Measurements from ENCODE around the gene MARK2.
"Not testable (repeated sequence)": the region's sequence is repeated elsewhere in the genome, so short reads cannot be mapped to it uniquely, and the experiment has no call there.

The MARK2 gene

DNA sequence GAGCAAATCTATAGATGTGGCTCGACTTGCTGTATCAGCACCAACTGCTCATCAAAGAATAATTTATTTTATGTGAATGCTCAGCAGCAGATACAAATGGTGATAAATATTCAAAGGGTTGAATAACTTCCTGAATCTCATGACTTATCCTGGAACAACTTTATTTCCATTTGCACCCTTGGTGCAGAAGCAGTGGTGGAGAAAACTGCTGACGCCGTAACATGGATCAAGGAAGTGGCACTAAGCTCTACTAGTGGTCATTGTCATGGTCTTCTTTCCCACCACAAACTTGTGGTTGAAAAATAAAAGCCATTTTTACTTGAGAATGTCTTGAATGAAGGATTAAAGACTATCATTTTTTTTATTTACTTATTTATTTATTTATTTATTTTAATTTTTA lies 14.6 kb downstream of the MARK2 start:
- DNase-seq (ENCODE audit: low spot score) = no peak

DNA sequence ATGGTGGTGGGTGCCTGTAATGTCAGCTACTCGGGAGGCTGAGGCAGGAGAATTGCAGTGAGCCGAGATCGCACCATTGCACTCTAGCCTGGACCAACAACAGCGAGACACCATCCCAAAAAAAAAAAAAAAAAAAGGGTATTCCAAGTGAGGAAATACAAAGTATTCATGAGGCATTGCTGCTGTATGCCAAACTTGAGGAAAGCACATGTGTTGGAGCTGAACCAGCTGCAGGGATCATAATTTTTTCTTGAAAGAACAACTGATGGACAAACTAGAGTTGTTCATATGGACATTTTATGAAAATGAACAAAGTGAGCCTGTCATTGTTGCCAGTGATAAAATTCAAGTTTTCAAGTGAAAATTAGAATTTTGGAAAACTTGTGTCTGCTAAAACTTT lies 15.8 kb downstream of the MARK2 start:
- no peak for DNase-seq (ENCODE audit: low spot score)

DNA sequence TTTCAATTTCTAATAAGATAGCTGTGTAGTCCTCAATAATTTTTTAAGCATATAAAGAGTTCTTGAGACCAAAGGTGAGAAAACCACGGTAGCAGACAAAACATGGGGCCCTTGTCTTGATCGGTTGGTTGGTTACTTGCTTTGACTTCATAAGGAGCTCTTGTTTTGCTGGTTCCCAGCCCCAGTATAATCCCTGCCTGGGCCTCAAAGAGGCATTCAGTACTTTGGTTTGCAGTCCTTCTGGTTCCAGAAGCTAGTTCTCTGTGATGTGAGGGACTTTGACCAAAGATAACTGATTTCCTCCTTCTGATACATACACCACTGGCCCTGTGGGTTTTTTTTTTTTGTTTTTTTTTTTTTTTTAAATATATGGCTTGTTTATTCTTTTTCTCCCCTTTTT lies 17.1 kb downstream of the MARK2 start:
- DNase-seq (ENCODE audit: low spot score) = no peak

DNA sequence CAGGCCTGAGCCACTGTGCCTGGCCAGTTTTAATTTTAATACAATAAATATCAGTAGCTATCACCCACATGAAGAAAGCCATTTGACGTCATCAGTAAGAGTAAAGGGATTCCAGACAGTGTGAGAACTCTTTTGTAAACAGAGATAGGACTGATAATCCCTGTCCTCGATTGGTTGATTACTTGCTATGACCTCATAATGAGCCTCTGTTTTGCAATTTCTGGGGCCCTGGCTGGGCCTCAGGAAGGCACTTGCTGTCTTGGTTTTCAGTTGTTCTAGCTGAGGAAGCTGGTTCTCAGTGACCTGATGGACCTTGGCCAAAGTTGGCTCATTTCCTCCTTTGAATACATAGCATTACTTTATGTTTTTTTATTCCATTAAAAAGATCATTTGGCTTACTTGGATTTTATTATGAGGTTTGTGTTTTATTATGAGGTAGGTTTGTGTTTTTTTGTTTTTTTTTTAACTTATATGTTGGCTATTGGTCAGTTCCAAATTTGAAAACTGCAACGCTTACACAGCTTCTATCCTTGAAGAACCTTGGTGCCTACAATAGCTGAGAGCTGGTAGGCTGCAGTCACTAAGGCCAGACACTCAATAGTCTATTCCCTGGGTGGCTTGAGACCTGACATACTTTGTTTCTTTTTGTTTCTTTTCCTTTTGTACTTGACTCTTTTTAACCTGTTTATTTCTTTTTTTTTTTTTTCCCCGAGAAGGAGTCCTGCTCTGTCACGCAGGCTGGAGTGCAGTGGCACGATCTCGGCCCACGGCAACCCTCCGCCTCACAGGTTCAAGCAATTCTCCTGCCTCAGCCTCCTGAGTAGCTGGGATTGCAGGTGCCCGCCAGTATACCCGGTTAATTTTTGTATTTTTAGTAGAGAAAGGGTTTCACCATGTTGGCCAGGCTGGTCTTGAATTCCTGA lies 20.0 kb downstream of the MARK2 start:
- no peak for DNase-seq (ENCODE audit: low spot score)

DNA sequence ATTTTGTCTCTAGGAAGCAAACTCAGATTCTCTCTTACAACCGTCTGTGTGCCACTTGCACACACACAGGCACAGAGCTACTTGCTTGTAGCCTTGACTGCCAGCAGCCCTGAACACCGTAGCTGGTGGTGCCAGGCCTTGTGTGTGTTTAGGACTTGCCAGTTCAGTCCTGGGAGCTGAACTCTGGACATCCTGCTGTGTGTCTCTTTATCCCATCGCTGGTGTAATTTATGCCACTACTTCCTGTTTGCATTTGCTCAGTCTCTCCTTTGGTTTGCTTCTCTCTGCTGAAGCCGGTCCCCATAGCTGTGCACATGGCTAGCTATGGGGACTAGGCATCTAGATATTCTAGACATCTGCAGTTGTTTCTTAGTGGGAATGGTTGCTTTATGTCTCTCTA lies 24.0 kb downstream of the MARK2 start:
- no peak for DNase-seq (ENCODE audit: low spot score)

DNA sequence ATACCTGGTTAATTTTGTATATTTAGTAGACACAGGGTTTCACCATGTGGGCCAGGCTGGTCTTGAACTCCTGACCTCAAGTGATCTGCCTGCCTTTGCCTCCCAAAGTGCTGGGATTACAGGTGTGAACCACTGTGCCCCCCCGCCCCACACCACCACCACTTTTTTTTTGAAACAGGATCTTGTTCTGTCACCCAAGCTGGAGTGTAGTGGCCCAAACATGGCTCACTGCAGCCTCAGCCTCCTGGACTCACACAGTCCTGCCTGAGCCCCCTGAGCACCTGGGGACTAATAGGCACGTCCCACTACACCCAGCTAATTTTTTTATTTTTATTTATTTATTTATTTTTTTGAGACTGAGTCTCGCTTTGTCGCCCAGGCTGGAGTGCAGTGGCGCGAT lies 24.7 kb downstream of the MARK2 start:
- DNase-seq (ENCODE audit: low spot score) = not testable (repeated sequence)

DNA sequence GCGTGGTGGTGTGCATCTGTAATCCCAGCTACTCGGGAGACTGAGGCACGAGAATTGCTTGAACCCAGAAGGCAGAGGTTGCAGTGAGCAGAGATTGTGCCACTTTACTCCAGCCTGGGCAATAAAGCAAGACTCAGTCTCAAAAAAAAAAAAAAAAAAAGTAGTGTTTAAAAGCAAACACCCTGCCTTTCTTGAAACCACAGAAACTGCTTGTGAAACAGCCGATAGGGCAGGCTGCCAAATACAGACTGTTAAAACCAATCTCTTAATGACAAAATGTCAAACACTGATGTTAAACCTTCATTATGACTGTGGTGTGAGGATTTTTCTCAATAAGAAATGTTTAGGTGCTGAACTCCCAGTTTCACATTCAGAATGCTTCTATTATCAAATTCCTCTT lies 27.3 kb downstream of the MARK2 start:
- no peak for DNase-seq (ENCODE audit: low spot score)

DNA sequence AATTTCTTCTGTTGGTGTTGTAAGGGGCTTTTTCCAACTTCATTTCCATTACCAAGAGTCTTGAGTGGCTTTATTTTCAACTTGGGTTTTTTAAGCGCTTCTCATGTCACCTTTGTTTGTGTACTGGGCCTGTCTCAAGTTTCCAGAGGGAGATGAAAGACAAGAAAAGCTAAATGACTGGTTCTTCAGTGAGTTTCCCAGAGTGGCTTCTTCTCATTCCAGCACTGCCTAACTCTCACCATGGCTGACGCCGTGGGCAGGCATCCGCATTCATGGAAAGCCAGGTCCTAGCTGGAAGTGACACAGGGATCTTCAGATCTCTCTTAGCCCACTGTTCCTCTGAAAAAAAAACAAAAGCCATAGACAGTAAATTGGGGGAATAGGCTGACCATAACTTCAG lies 28.6 kb downstream of the MARK2 start:
- no peak for DNase-seq (ENCODE audit: low spot score)

DNA sequence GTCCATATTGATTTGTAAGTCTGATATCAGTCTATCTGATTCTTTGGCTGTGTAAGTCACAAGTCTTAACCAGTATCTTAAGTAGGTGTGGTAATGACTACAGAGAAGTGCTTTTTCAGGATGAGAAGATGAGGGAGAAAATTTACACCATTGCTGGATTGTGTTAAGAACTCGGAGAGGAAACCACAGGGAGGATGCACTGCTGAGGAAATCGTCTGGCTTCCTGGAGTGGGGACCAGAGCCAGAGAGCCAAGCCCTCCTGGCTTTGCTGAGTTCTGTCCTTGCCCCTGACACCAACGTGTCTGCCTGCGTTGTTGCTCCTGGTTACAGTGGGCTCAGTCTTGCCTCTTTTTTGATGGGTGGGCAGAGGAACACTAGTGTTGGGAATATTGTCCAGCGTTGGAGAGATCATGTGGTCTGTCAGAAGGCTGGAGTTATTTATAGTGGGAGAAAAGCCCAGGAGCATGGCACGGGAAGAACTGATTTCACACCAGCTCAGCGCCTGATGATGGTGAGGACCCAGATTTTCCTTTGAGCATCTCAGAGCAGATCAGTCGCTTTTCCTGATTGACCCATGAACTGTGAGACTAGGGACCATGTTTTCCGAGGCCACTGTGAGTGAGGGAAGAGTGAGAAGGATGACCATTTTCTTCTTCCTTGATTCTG lies 29.6 kb downstream of the MARK2 start:
- DNase-seq (ENCODE audit: low spot score) = no peak

DNA sequence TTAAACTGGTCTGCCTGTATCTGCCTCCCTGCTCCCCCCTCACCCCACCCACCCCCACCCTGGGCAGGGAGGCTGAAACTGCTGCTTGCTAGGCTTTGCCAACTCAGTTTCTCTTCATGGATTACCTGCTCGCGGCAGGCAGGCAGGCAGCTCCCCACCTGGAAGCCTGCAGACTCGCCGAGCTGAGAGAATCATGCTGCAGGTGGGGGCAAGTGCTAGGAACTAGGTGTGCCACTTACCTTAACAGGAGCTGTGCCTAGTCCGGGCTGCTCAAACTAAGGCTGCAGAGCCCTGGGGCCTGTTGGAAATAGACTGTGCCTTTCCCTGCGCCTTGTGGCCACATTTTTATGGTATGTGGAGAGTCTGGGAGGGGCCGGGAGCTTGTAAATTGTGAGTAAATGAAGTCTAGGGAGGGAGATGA lies 30.3 kb downstream of the MARK2 start:
- no peak for DNase-seq (ENCODE audit: low spot score)

DNA sequence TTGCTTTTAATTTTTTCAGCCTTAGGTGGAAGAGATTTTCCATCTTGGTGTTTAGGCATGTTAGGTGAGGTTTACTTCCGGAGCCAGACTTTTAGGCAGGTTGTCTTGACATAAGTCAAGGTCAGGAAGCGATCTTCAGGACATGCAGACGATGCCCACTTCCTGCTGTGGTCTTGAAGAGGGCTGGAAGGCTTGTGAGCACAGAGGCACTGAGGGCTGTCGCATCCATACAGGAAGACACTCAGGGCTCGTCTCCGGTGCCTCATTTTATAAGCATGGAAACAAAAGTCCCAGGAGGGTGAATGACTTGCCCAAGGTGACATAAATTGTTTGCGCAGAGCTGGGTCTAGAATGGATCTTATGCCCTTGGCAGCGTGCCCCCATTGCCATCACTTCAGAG lies 30.8 kb downstream of the MARK2 start:
- no peak for DNase-seq (ENCODE audit: low spot score)

DNA sequence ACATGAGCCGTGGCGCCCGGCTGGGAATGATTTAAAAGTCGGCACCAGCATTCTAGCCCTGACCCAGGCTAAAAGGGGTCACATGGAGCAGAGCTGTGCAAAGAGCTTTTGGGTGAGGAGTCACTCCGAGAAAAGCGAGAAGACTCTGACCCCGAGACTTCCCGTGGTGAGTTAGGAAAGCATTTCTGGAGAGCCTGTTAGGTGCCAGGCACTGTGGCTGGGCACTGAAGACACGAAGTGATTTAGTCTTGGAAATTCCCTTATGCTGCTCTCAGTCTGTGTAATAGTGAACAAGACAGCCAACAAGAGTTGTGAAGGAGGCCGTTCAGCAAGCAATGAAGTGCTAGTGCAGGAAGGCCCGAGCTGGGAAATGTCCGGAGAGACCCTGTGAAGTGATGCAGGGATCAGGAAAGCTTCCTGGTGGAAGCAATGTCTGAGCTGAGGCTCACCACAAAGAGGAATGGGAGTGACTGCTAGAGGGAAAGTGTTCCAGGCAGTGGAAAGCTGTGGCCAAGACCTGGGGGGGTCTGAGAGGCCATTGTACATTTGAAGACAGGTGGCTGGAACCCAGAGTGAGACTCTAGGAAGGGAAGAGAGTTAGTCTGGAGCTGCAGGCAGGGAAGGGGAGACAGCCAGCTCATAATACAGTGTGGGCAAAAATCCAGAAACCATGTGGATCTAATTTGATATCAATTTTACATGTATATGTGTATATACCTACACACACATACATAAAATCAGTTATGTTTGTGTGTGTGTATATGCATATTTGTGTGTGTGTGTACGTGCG lies 31.6 kb downstream of the MARK2 start:
- no peak for DNase-seq (ENCODE audit: low spot score)

DNA sequence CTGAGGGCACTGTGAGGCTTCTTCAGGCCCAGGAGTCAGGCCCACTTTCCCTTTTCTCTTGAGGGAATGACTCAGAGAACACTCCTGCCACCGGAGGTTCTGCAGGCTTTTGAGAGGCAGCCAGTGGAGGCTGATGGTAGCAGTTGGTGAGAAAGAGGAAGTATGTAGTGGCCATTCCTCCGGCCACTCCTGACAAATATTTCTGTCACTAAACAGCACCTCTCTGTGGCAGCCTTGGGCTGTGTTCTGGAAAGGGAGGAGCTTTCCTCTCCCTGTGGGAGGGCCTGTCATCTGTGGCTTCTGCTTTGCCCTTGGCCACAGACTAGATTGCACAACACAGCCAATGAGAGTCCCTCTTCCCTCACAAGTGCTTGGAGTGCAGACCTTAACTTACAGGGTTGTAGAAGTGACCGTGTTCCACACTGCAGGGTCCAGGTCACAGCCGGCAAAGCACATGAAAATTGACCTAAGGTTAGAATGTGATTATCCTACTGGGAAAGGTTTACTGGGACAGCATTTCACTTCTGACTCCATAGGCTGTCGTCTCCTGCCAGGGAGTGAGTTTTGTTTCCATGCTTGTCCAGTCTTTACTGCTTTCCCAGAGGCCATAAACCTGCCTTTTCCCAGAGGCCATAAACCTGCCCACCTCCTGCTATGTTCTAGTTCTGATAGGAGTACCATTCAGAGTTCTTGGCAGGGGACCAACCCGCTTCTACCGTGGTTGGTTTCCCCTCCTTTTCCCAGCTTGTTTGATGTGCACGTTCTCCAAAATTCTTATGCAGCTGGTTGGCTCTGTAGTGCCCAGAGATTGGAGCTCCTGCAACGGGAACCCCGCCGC lies 33.3 kb downstream of the MARK2 start:
- DNase-seq (ENCODE audit: low spot score) = peak; percentile 56

DNA sequence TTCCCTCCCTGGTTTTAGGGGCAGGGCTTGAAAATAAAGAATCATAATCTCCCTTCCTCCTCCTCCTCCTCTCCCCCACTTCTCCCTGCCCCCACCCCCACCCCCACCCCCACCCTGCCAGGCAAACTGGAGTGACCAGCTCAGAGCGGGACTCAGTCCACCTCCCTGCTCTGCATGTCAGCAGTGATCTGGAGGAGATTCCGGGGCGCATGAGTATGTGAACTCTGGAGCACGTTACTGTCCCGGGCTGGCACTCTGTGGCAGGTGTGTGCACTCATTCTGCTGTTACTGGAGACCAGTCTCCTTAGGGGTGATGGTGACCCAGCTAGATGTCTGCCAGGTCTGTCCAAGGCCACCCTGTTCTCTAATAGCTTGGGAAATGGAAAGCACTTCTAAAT lies 33.9 kb downstream of the MARK2 start:
- no peak for DNase-seq (ENCODE audit: low spot score)

DNA sequence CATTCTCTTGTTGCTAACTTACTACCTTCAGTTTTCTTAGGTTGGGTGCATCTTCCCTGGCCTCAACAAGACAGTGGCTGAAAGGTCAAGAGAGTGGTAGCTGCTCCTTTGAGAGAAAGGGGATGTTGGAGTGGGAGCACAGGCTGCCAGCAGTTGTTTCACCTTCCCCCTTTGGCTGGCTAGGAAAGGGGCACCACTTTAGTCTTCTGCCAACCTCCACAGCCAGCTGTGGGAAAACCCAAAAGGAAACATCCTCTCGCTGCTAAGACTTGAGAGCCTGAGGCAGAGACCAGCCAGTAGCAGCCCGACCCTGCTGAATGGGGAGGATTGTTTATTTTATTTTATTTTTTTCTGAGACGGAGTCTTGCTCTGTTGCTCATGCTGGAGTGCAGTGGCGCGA lies 34.4 kb downstream of the MARK2 start:
- no peak for DNase-seq (ENCODE audit: low spot score)

DNA sequence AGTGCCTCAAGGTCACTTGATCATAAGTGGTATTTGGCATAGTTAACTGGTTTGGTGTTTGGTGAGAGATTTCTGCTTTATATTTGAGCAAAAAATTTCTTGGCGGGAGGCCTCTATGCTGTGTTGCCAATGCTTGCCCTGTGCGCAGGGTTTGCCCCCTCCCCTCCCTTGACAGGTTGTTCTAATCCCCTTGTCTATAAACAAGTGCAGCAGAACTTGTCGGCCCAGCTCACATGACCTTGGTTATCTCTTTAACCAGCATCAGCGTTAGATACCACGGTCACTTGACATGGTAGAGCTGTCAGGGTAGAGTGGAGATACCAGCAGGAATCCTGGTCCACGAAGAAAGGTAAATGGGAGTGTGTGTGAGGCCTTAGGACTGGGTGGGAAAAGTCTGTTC lies 35.6 kb downstream of the MARK2 start:
- DNase-seq (ENCODE audit: low spot score) = no peak

DNA sequence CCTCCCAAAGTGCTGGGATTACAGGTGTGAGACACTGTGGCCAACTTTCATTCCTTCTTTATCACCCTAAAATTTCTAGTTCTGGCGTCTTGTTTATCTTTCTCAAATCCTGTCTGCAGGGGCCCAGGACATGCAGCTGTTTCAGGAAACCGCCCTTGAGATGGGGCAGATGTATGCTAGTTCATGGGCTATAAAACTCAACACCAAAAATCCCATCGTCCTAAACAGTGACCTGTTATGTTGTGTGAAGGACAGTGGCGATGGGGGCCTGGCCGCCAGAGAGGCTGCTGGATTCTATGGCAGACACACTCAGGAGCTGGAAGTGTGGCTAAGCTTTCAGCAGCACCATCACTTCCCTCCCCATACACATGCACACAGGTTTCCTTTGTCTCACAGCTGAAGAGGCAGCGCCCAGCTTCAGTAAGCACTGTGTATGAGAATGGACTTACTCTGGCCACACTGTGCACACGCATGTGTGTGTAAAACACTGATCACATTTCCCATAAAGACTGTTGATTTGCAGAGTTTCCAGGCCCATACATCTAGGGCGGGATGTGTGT lies 36.7 kb downstream of the MARK2 start:
- DNase-seq (ENCODE audit: low spot score) = no peak

DNA sequence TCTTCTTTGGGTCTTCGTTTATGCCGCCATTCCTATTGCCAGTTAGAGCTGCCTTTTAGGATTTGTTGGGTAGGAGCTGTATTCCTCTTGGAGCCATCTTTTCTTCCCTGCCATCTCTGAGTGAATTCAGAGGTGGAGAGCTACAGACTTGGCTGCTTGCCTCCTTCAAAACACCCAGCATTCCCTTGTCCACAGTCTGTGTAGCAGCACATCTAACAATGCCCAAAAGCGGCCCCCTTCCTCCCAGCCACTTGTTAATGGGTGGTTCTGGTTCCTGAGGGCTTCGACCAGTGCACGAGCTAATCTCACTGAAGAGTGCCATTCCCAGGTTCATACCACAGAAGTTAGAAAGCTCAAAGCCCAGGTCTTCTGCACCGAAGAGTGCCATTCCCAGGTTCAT lies 37.7 kb downstream of the MARK2 start:
- no peak for DNase-seq (ENCODE audit: low spot score)

DNA sequence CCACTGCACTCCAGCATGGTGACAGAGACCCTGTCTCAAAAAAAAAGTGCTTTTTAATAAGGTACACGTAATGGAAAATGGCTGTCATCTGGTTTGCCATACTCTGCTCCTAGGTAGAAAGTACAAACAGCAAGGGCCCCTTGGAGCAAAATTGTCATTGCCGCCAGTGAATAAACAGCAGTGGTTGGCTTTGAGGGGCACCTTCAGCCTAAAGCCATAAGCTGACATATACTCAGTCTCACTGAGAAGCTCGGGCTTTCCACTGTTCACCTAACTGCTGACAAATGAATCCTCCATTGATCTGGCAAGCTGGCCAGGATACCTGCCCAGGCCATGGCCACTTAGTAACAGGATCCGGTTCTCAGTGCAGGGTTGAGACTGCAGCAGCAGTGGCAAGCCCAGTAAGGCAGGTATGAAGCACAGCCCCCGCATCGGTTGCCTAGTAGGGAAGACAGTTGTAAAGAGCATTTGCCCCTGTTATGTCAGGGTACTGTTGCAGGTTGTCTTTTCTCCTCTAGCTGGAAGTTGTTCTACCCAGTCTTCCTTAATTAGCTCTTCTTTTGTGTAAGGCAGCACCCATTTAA lies 38.8 kb downstream of the MARK2 start:
- DNase-seq (ENCODE audit: low spot score) = no peak

DNA sequence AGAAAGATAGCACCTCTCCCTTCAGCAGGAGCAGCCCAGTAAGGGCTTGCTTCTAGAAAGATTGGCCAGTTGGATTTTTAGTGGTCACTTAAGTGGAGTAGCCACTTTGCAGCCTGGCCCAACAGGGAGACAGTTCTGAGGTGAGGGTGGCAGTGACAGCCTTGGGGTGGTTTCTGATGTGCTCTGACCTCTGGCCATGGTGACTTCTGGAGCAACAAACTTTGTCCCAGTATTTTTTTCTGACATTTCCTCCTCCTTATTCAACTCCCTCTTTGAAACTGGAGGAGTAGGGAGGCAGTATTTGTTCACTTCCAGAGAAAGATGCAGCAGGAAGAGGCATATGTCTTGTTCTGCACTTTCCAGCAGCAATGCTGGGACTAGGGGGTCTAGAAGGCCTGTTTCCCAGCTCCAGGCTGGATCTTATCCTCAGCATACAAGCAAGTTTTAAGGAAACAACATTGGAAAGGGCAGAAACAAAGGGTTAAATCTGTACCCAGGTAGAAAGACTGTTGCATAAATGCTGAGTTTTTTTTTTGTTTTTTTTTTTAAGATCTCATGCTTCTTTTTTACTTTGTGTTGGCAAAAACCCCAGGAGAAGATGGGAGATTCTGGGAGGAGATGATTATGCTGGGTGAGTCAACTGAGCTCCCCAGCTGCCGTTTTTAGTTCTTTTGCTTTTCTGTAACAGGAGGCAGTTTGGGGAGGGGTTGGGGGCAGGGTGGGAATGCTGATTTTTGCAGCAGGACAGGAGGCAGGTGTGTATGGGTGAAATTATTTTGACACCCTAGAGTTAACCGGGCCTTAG lies 40.9 kb downstream of the MARK2 start:
- no peak for DNase-seq (ENCODE audit: low spot score)
